Hepatocyte (in vitro differentiated cells): ENCODE measurements around the gene GFOD1. TPM values are rescaled to one million over a fixed set of nuclear protein-coding genes. Genes with fewer than 3 reads are reported as not detected.

Source experiments
- DNase-seq: peaks from one replicate; pipeline ENCODE4 v3.0.0-alpha.2; 2016; ENCODE audit warnings: low spot score
- H2AFZ ChIP-seq: fragments of 200-600 bp; sonication (generic); 2 replicates; pipeline ENCODE4 v1.6.0; 2016; ENCODE audit warnings: antibody characterized with exemption, mild to moderate bottlenecking
- H3K27ac ChIP-seq: fragments of 200-600 bp; sonication (generic); 2 replicates; pipeline ENCODE4 v1.5.1; 2016; ENCODE audit warnings: mild to moderate bottlenecking
- H3K27me3 ChIP-seq: fragments of 200-600 bp; sonication (generic); 2 replicates; pipeline ENCODE4 v1.6.1; 2016
- H3K36me3 ChIP-seq: fragments of 200-600 bp; sonication (generic); replicated peaks from 2 replicates; pipeline ENCODE4 v1.5.1; 2016; ENCODE audit warnings: low read depth; ENCODE audit not compliant: insufficient read depth
- H3K4me1 ChIP-seq: fragments of 200-600 bp; sonication (generic); 2 replicates; pipeline ENCODE4 v1.5.1; 2016; ENCODE audit warnings: mild to moderate bottlenecking, moderate library complexity; ENCODE audit not compliant: insufficient read depth
- H3K4me2 ChIP-seq: fragments of 200-600 bp; sonication (generic); 2 replicates; pipeline ENCODE4 v1.6.0; 2016
- H3K4me3 ChIP-seq: fragments of 200-600 bp; sonication (generic); 2 replicates; pipeline ENCODE4 v1.5.1; 2016; ENCODE audit warnings: mild to moderate bottlenecking
- H3K79me2 ChIP-seq: fragments of 200-600 bp; sonication (generic); 2 replicates; pipeline ENCODE4 v1.6.0; 2017; ENCODE audit warnings: mild to moderate bottlenecking
- H3K9me2 ChIP-seq: fragments of 200-600 bp; sonication (generic); replicated peaks from 2 replicates; pipeline ENCODE4 v1.6.0; 2017; ENCODE audit warnings: mild to moderate bottlenecking; ENCODE audit not compliant: insufficient read depth
- H3K9me3 ChIP-seq: fragments of 200-600 bp; sonication (generic); 2 replicates; pipeline ENCODE4 v1.5.1; 2016; ENCODE audit warnings: low read depth, mild to moderate bottlenecking
- H4K20me1 ChIP-seq: fragments of 200-600 bp; sonication (generic); 2 replicates; pipeline ENCODE4 v1.6.0; 2016; ENCODE audit warnings: mild to moderate bottlenecking; ENCODE audit not compliant: insufficient read depth, poor library complexity, severe bottlenecking
- CTCF ChIP-seq: fragments of 200-600 bp; sonication (generic); IDR thresholded peaks from 2 replicates; pipeline ENCODE4 v1.5.1; 2016; ENCODE audit warnings: antibody characterized with exemption, mild to moderate bottlenecking; ENCODE audit not compliant: poor library complexity
- EZH2 ChIP-seq: fragments of 200-600 bp; sonication (generic); IDR thresholded peaks from 2 replicates; pipeline ENCODE4 v1.6.1; 2016; ENCODE audit warnings: antibody characterized with exemption, mild to moderate bottlenecking, borderline replicate concordance
- EZH2phosphoT487 ChIP-seq: fragments of 200-600 bp; sonication (generic); IDR thresholded peaks from one replicate; pipeline ENCODE4 v1.6.1; 2018; ENCODE audit warnings: antibody characterized with exemption, mild to moderate bottlenecking, low read depth, moderate library complexity; ENCODE audit not compliant: unreplicated experiment, severe bottlenecking
- WGBS: methylation state at CpG from one replicate; pipeline ENCODE4 v1.1.6; 2016; ENCODE audit warnings: low lambda C conversion rate; ENCODE audit errors: missing lambda C conversion rate; 5-methylcytosine and 5-hydroxymethylcytosine counted together
- polyA plus RNA-seq: library from polyadenylated mRNA; unstranded; fragments of >200 nt; fragmentation: Nextera tagmentation; extraction: Ambion mirVana; gene quantifications from 2 replicates; pipeline ENCODE4 v1.2.1, GENCODE V29; 2016
- total RNA-seq: library from RNA; depleted of rRNA; stranded (reverse); fragments of >200 nt; gene quantifications from 2 replicates; pipeline ENCODE4 v1.2.3, GENCODE V29; 2014

Gene GFOD1
- total and polyA plus RNA-seq, 2 experiments from 2014 or later = 2.8 to 3.5 TPM

DNA sequence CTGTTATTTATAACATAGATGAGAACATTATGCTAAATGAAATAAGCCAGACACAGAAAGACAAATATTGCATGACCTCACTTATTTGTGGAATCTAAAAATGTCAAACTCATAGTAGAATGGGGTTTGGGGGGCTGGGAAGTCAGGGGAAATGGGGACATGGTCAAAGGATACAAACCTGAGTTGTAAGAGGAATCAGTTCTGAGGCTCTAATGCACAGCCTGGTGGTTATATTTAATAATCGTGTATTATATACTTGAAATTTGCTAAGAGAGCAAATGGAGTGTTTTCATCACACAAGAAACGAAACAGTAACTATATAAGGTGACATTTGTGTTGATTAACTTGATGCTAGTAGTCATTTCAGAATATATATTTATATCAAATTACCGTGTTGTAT lies 40.8 kb upstream of the GFOD1 start:
- no peaks in the 10 kb centered on the region for H3K36me3 ChIP-seq
- TF ChIP-seq EZH2phosphoT487 = no peak
- no peak for TF ChIP-seq EZH2
- no peak for TF ChIP-seq CTCF
- no peaks in the 10 kb centered on the region for H3K4me1 ChIP-seq
- 88% methylated on average over 3 of the region's 3 CpGs for whole genome bisulfite sequencing
- no peak overlapping the region for H2AFZ ChIP-seq
- H3K4me3 ChIP-seq = no peak overlapping the region
- DNase-seq = no peak
- H4K20me1 ChIP-seq = no peaks in the 10 kb centered on the region
- H3K27me3 ChIP-seq = no peaks in the 10 kb centered on the region
- H3K27ac ChIP-seq = no peak overlapping the region
- no peaks in the 10 kb centered on the region for H3K9me2 ChIP-seq
- H3K4me2 ChIP-seq = no peak overlapping the region
- H3K79me2 ChIP-seq = no peaks in the 10 kb centered on the region
- no peaks in the 10 kb centered on the region for H3K9me3 ChIP-seq

DNA sequence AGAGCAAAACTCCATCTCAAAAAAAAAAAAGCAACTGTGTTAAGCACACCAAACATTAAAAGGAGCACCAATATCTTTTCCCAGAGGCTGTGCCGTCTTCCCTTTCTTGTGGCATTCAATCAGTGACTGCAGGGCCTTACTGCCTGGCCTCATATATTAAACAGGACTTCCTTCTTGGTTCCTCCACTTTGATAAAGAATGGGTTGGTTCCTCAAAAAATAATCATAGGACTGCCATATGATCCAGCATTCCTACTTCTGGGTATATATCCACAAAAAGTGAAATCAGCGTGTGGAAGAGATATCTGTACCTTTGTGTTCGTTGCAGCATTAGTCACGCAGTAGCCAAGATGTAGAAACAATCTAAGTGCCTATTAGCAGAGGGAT lies 40.3 kb upstream of the GFOD1 start:
- Histone ChIP-seq H3K9me2 (no peaks in the 10 kb centered on the region), H3K4me1 (no peaks in the 10 kb centered on the region), H3K36me3 (no peaks in the 10 kb centered on the region), H3K79me2 (no peaks in the 10 kb centered on the region), H4K20me1 (no peaks in the 10 kb centered on the region), H3K27me3 (no peaks in the 10 kb centered on the region), H3K27ac (no peak overlapping the region), H2AFZ (no peak overlapping the region), H3K4me3 (no peak overlapping the region), H3K4me2 (no peak overlapping the region), H3K9me3 (no peaks in the 10 kb centered on the region)
- DNase-seq = no peak
- 93% methylated on average over 4 of the region's 4 CpGs for WGBS
- TF ChIP-seq EZH2phosphoT487 = no peak
- TF ChIP-seq EZH2 = no peak
- TF ChIP-seq CTCF = no peak

GRCh38 chr6:13526727-13527670 lies 39.6 kb upstream of the GFOD1 start:
- H3K27me3 ChIP-seq = no peaks in the 10 kb centered on the region
- DNase-seq = no peak
- no peaks in the 10 kb centered on the region for H4K20me1 ChIP-seq
- H3K4me2 ChIP-seq = no peak overlapping the region
- H3K36me3 ChIP-seq = no peaks in the 10 kb centered on the region
- no peak overlapping the region for H3K27ac ChIP-seq
- no peaks in the 10 kb centered on the region for H3K9me2 ChIP-seq
- no peaks in the 10 kb centered on the region for H3K9me3 ChIP-seq
- H3K4me3 ChIP-seq = no peak overlapping the region
- H2AFZ ChIP-seq = no peak overlapping the region
- no peaks in the 10 kb centered on the region for H3K79me2 ChIP-seq
- no peaks in the 10 kb centered on the region for H3K4me1 ChIP-seq
- 88% methylated on average over 17 of the region's 17 CpGs for WGBS
- TF ChIP-seq EZH2phosphoT487 (no peak), CTCF (no peak), EZH2 (no peak)
